Suprapubic skin (tissue), 3 donors: ENCODE results near the gene HSDL2.

Experiments
- POLR2AphosphoS5 ChIP-seq, 3 donors: sonication (generic); formaldehyde crosslinking; IDR thresholded peaks; one replicate each; pipeline ENCODE4 v1.6.1; 2017; ENCODE audit warnings: antibody characterized with exemption in 3 of 3
- TF ChIP-seq, protein P1 (sequence below), 2 donors: fragments of 200-600 bp in 1 of 2; fragments of 450-650 bp in 1 of 2; sonication (generic) in 1 of 2; IDR thresholded peaks; one replicate each; pipeline ENCODE4 v1.5.1; 2016 to 2019; ENCODE audit warnings: antibody characterized with exemption in 2 of 2, mild to moderate bottlenecking in 1 of 2, moderate library complexity in 1 of 2

DNA sequence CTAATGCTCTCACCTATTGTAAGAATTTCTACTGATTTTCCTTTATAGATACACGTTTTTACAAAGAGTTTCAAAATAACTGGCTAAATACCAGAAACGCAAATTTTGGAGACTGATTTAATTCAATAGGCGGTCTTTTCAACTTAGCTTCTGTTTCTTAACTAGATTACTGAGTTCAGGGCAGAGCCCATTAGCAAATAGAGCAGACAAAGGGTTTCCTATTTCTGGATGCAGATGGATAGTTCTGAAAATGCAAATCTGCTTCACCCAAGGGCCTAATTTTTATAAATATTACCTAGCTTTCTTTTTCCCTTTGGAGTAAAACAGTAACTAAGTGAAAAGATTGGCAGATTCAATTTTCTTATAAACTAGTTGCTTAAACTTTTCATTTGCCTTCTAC, 93.1 kb downstream of the HSDL2 start:
- TF ChIP-seq, protein P1, sequence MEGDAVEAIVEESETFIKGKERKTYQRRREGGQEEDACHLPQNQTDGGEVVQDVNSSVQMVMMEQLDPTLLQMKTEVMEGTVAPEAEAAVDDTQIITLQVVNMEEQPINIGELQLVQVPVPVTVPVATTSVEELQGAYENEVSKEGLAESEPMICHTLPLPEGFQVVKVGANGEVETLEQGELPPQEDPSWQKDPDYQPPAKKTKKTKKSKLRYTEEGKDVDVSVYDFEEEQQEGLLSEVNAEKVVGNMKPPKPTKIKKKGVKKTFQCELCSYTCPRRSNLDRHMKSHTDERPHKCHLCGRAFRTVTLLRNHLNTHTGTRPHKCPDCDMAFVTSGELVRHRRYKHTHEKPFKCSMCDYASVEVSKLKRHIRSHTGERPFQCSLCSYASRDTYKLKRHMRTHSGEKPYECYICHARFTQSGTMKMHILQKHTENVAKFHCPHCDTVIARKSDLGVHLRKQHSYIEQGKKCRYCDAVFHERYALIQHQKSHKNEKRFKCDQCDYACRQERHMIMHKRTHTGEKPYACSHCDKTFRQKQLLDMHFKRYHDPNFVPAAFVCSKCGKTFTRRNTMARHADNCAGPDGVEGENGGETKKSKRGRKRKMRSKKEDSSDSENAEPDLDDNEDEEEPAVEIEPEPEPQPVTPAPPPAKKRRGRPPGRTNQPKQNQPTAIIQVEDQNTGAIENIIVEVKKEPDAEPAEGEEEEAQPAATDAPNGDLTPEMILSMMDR (IDR thresholded peaks at IDR 0.05): no peak
- no peak for TF ChIP-seq POLR2AphosphoS5 (IDR thresholded peaks at IDR 0.05)
